ENCODE results near the gene SLC7A5.
A peak's percentile ranks its signal among the peaks of the same experiment; 100 is the strongest.

Gene SLC7A5

DNA sequence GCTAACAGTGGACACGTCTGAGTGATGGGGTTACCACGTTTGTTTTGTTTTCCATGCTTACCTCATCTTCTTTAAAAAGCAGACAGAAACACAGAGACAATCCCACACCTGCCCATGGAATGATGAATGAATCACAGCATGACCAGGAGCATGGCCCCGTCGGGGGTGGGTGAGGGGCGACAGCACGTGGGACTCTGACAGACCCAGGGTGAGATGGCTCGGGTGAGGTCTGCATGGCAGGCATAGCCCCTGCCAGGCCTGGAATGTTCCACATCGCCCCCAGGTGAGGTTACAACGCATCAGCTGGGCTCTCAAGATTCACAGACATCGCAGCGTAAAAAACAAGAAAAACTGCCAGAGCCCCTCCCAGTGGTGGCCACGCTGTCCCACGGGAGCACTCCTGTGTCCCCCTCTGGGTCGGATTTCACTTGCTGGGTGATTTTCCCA is 18.1 kb downstream of the SLC7A5 start (continued):
- TF ChIP-seq ZNF585B (tag by site-specific recombination; IDR thresholded peaks at IDR 0.05) (no peak), ZNF121 (tag by site-specific recombination; IDR thresholded peaks at IDR 0.05) (no peak), HOXC10 (CRISPR knock-in tag; IDR thresholded peaks at IDR 0.05) (no peak), ZNF629 (tag by site-specific recombination; IDR thresholded peaks at IDR 0.05) (no peak)
- TF ChIP-seq, protein P1, sequence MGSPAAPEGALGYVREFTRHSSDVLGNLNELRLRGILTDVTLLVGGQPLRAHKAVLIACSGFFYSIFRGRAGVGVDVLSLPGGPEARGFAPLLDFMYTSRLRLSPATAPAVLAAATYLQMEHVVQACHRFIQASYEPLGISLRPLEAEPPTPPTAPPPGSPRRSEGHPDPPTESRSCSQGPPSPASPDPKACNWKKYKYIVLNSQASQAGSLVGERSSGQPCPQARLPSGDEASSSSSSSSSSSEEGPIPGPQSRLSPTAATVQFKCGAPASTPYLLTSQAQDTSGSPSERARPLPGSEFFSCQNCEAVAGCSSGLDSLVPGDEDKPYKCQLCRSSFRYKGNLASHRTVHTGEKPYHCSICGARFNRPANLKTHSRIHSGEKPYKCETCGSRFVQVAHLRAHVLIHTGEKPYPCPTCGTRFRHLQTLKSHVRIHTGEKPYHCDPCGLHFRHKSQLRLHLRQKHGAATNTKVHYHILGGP (tag by site-specific recombination; IDR thresholded peaks at IDR 0.05): no peak

DNA sequence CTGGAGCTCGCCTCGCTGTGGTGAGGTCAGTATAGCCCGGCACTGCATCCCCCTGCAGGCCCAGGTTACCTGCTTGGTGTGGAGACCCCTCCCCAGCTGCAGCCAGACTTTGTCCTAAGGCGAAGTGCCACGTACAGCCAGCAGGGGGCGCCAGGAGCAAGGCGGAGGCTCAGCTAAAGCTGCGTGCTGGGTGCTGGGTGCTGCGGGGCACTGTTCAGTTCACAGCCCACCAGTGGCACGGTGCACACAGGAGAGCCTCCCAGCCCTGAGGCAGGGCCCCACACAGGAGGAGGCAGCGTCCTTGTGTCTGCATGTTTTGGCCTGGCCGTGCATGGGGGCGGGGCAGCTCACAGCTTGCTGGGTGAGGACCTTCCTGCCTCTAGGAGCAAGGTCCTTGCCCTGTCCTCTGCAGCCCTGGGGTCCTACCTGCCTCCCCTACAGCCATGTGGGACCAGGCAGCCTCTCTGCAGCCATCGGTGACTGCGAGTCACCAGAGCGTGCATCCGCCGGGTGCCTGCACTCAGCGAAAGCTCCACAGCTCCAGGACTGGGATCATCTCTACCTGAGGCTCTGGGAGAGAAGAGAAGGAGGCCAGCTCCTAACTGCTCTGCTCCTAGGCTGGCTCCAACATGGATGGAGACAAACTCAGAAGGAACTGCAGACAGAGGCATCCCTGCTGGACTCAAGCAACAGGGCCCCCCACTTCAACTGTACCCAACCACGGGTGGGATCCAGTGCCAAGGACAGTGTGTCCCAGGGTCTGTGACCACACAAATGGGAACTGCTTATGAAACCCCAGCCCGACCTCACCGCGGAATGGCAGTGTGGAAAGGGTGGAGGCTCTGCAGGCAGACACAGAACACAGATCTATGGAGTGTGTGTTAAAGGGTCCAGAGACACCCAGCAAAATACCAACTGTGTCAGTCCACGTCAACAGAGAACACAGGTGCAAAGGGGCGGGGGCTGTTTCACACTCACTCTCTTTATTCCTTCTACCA is 19.0 kb downstream of the SLC7A5 start:
- H3K4me3 ChIP-seq (ENCODE audit: low read depth, low read length): no peak overlapping the region
- POLR2A ChIA-PET: interaction anchor here (0.9 to 1.8 kb wide), 4 partner anchors 18 to 44 kb away, joined by 3 to 18 read pairs (median 5); no protein-coding TSS in a partner anchor
- H3K4me1 ChIP-seq (ENCODE audit: control insufficient read depth, insufficient read depth, low read length): peaks cover 8% of the 10 kb centered on the region
- H3K27ac ChIP-seq (ENCODE audit: extremely low read depth, low read depth, low read length): no peak overlapping the region
- no peaks in the 10 kb centered on the region for H3K9me3 ChIP-seq (ENCODE audit: control insufficient read depth, insufficient read depth, low read depth, low read length)
- peaks cover 0 to 42% of the 10 kb centered on the region in 2 experiments; a peak in 1 of 3 replicates for H3K36me3 ChIP-seq (ENCODE audit: control insufficient read depth in 2 of 2, insufficient read depth in 1 of 2, low read length in 2 of 2)
- CTCF ChIA-PET: interaction anchor here (0.5 to 5.3 kb wide), 34 partner anchors 7 to 623 kb away, joined by 3 to 120 read pairs (median 4); partner anchors contain the start of gene SLC7A5
- TF ChIP-seq BCL11B (tag by site-specific recombination; IDR thresholded peaks at IDR 0.05; ENCODE audit: low read depth) (no peak), ZBTB49 (tag by site-specific recombination; IDR thresholded peaks at IDR 0.05; ENCODE audit: low read depth) (no peak), ZNF202 (tag by site-specific recombination; IDR thresholded peaks at IDR 0.05; ENCODE audit: borderline replicate concordance) (no peak), ZNF692 (tag by site-specific recombination; IDR thresholded peaks at IDR 0.05) (peak; percentile 79), ZNF580 (tag by site-specific recombination; IDR thresholded peaks at IDR 0.05) (no peak), ZNF654 (tag by site-specific recombination; IDR thresholded peaks at IDR 0.05; ENCODE audit: low read depth) (peak; percentile 60), ZBTB7A (tag by site-specific recombination; IDR thresholded peaks at IDR 0.05; ENCODE audit: low read depth) (no peak), ZEB2 (tag by site-specific recombination; IDR thresholded peaks at IDR 0.05) (no peak), ZNF174 (tag by site-specific recombination; IDR thresholded peaks at IDR 0.05) (no peak), ZFP41 (tag by site-specific recombination; IDR thresholded peaks at IDR 0.05; ENCODE audit: borderline replicate concordance) (no peak), ZNF335 (tag by site-specific recombination; conservative IDR thresholded peaks at IDR 0.05) (peak; percentile 32; the same call in 1 of the 2 replicates), ZNF529 (tag by site-specific recombination; IDR thresholded peaks at IDR 0.05; ENCODE audit: insufficient replicate concordance) (no peak), ZNF184 (tag by site-specific recombination; IDR thresholded peaks at IDR 0.05) (no peak), GLIS1 (tag by site-specific recombination; IDR thresholded peaks at IDR 0.05) (peak; percentile 16; the same call in 1 of the 2 replicates), ZNF600 (tag by site-specific recombination; IDR thresholded peaks at IDR 0.05) (no peak), PRDM2 (tag by site-specific recombination; IDR thresholded peaks at IDR 0.05; ENCODE audit: borderline replicate concordance) (peak; percentile 39; the same call in 1 of the 2 replicates)
- TF ChIP-seq, protein P2, sequence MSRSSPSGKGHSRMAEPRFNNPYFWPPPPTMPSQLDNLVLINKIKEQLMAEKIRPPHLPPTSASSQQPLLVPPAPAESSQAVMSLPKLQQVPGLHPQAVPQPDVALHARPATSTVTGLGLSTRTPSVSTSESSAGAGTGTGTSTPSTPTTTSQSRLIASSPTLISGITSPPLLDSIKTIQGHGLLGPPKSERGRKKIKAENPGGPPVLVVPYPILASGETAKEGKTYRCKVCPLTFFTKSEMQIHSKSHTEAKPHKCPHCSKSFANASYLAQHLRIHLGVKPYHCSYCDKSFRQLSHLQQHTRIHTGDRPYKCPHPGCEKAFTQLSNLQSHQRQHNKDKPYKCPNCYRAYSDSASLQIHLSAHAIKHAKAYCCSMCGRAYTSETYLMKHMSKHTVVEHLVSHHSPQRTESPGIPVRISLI (tag by site-specific recombination; IDR thresholded peaks at IDR 0.05): no peak
